ENCODE measurements around the gene MED1. TPM values are rescaled to one million over a fixed set of nuclear protein-coding genes. Genes with fewer than 3 reads are reported as not detected.

Gene MED1
- total and polyA plus RNA-seq, 8 donors = 32.1 to 63.2 (median 55.9) TPM

DNA sequence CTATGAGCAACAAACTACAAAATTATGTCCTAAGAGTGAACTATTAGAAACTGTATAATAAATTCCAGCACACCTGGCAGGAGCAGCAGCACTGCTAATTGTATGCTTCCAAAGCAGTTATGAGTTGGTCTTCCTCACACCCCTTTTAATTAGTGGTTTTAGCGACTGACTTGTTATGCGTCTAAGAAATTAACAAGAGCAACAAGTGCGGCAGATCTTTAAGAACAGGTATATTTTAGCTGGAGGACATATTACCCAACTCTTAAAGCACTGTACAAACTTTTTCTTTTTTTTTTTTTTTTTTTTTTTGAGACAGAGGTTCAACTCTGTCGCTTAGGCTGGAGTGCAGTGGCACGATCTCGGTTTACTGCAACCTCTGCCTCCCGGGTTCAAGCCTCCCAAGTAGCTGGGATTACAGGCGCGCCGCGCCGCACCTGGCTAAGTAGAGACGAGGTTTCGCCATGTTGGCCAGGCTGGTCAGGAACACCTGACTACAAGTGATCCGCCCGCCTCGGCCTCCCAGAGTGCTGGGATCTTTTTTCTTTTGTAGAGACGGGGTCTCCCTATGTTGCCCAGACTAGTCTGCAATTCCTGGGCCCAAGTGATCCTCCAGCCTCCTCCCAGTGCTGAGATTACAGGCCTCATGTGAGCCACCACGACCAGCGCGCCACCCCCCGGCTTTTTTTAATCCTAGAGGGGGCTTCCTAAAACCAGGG lies 48.0 kb downstream of the MED1 start:
- peak overlapping the region in 1 of 2 donors; percentile 97 for H3K4me3 ChIP-seq
- H3K9me3 ChIP-seq = no peaks in the 10 kb centered on the region
- H3K36me3 ChIP-seq = peaks cover 0 to 16% of the 10 kb centered on the region in 2 donors
- H3K27me3 ChIP-seq = no peaks in the 10 kb centered on the region
- TF ChIP-seq, protein P1, sequence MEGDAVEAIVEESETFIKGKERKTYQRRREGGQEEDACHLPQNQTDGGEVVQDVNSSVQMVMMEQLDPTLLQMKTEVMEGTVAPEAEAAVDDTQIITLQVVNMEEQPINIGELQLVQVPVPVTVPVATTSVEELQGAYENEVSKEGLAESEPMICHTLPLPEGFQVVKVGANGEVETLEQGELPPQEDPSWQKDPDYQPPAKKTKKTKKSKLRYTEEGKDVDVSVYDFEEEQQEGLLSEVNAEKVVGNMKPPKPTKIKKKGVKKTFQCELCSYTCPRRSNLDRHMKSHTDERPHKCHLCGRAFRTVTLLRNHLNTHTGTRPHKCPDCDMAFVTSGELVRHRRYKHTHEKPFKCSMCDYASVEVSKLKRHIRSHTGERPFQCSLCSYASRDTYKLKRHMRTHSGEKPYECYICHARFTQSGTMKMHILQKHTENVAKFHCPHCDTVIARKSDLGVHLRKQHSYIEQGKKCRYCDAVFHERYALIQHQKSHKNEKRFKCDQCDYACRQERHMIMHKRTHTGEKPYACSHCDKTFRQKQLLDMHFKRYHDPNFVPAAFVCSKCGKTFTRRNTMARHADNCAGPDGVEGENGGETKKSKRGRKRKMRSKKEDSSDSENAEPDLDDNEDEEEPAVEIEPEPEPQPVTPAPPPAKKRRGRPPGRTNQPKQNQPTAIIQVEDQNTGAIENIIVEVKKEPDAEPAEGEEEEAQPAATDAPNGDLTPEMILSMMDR (IDR thresholded peaks at IDR 0.05) = no peak
- DNase-seq (no peak), ATAC-seq (no peak)
- H3K4me1 ChIP-seq = peaks cover 4 to 28% of the 10 kb centered on the region in 2 donors
- intact Hi-C loops (cut with DNase I) = no loop called here
- H3K27ac ChIP-seq = no peak overlapping the region

DNA sequence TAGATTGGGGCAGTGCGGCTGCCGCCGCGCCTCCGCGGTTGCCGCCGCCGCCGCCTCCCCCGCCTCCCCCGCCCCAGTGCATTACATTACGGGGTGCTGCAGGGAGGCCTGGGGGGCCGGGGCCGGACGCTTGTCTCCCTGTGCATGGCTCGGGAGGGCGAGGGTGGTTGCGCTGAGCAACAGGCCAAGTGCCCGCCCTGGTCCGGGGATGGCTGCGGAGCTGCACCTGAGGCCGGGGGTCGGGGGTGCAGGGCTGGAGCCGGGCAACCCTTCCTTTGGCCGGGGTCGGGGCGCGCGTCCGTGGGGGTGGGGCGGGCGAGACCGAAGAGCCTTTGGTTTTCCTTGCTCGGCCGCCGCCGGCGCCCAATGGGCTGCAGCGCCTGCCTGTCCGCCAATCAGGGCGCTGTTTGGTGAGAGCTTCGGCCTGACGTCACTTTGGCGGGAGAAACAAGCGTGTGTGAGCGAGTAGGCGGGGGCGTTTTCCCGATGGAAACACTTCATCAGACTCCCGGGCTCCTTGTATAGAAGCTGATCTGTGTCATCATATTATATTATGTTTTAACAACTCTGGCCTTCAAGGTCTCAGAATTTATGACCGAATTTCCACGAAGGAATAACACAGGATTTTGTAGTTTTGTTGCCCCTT lies 48.7 kb downstream of the MED1 start:
- Histone ChIP-seq H3K4me1 (peaks cover 4 to 28% of the 10 kb centered on the region in 2 donors), H3K36me3 (peaks cover 0 to 10% of the 10 kb centered on the region in 2 donors), H3K27me3 (no peaks in the 10 kb centered on the region), H3K4me3 (peak overlapping the region; percentile 88 to 97), H3K27ac (peak overlapping the region; percentile 89 to 90), H3K9me3 (no peaks in the 10 kb centered on the region)
- TF ChIP-seq, protein P1 (IDR thresholded peaks at IDR 0.05) = no peak
- DNase-seq (peak; percentile 86 to 96 (median 96)), ATAC-seq (peak; percentile 87)
- intact Hi-C loops (cut with DNase I) = no loop called here

DNA sequence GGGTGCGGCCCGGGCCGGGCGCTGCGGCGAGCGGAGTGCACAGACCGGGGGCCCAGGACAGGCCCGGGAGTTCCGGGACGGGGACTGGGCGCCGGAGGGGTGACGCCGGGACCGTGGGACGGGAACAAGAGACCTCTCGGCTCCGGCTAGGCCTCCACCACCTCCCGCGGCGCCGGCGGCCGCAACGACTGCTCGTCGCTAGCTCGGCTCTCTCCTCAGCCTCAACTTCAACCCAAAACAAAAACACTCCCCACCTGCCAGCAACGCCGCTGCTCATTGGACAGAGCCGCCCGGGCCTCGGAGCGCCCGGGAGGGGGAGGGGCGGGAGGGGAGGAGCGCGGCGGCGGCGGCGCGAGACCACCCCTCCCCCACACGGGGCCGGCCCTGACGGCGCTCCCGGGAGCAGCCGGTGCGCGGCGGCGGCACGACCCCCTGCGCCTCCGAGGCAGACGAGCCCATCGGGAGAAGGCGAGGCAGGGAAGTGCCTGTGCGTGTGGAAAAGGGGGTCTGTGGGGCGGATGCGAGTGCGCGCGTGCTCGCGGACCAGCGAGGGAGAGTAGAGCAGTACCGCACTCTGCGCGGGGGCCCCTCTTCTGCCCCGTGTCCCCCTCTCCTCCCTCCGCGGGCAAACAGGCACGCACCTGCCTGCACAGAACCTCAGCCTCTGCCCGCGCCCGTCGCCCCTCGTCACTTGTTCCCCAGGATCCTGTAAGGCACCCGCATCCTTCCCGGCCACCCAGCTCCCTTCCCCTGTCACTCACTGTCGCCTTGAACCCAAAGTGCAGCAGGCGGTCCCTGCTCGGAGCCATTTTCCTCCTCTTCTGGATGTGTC lies 49.4 kb downstream of the MED1 start, which contains the start of gene FBXL20:
Gene FBXL20 (minus strand): TSS at position 215 of the 832 bp plus-strand sequence. CDS start 224 bp downstream, outside the sequence.
- Histone ChIP-seq H3K36me3 (peaks cover 0 to 2% of the 10 kb centered on the region in 2 donors), H3K4me1 (peaks cover 4 to 31% of the 10 kb centered on the region in 2 donors), H3K4me3 (peak within 1 kb of the TSS; percentile 88 to 97), H3K27ac (peak within 1 kb of the TSS; percentile 89 to 90), H3K27me3 (no peaks in the 10 kb centered on the region), H3K9me3 (no peaks in the 10 kb centered on the region)
- intact Hi-C loops (cut with DNase I) = no loop called here
- peak; percentile 91 for ATAC-seq
- DNase-seq = peak; percentile 92 to 96 (median 95)
- TF ChIP-seq, protein P1 (IDR thresholded peaks at IDR 0.05) = no peak

DNA sequence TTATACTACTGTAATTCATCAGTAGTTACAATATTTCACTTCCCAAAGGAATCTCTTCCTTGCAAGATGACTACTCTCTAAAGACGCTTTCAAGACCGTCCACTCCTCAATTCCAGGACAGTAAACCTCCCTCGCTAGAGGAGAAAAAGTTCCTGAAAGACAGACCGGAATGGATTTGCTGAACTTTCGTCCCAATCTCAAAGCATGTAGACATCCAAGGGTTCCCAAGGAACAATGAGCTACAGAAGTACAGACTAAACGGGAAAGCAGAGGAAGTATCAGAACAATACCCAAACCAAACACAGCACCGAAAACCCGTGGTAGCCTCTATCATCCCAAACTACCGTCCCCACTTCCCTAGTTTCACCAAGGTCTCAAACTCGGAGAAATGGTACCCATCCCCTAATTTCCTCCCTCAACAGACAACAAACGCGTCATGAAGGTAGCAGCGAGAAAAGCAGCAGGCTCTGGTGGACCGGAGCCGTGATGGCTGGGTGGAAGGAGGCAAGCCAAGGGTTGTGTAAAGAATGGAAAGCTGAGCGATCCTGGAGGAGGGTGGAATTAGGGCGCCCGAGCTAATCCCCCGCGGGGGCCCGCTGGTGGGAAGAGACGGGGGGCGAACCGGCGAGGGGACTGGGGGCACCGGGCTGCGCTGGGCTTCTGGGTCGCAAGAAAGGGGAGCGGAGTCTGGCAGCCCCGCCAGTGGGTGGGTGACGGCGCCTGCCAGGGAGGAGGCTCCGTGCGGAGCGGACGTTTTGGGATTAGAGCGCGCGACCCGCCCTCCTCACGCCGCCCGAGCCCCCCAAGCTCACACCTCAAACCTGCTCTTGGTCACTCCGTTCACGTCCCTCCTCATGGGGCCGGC lies 50.3 kb downstream of the MED1 start:
- no peaks in the 10 kb centered on the region for H3K27me3 ChIP-seq
- ATAC-seq = peak; percentile 12
- H3K36me3 ChIP-seq = no peaks in the 10 kb centered on the region
- H3K4me1 ChIP-seq = peaks cover 4 to 31% of the 10 kb centered on the region in 2 donors
- peak overlapping the region; percentile 89 to 90 for H3K27ac ChIP-seq
- H3K9me3 ChIP-seq = no peaks in the 10 kb centered on the region
- TF ChIP-seq, protein P1 (IDR thresholded peaks at IDR 0.05) = no peak
- intact Hi-C loops (cut with DNase I) = no loop called here
- DNase-seq = peak in 2 of 4 donors; percentile 15 to 41
- H3K4me3 ChIP-seq = peak overlapping the region; percentile 88 to 97

All from left lung (tissue), 10 donors.